K562 (cell line): Measurements from ENCODE around the gene ASPRV1. TPM values are rescaled to one million over a fixed set of nuclear protein-coding genes. Genes with fewer than 3 reads are reported as not detected.
A peak's percentile ranks its signal among the peaks of the same experiment; 100 is the strongest.

Experiments
- ATAC-seq: fragments of 200-7000 bp; cut with Tn5 transposase; 3 replicates; pipeline ENCODE4 v1.9.1; 2020; ENCODE audit warnings: moderate library complexity
- BruUV-seq: library from RNA; stranded (reverse); fragments of 400-500 nt; replicated peaks from 2 replicates; lab custom pipeline; 2021; lab: Mats Ljungman, UMichigan
- CTCF ChIA-PET: fragments of 300-600 bp; formaldehyde crosslinking; extraction: SDS; loops from one replicate; lab custom pipeline; 2021; ENCODE audit warnings: low intra/inter-chr PET ratio; lab: Yijun Ruan, JAX
- POLR2A ChIA-PET: fragments of 300-600, 350-650 bp; sonication (Branson Sonifier 250); formaldehyde crosslinking; extraction: SDS; loops from one replicate; lab custom pipeline; 2021; ENCODE audit warnings: antibody characterized with exemption, inconsistent platforms; lab: Yijun Ruan, JAX
- DNase-seq, 4 experiments: peaks; one replicate each; pipeline versions ENCODE4 v3.0.0 to v3.0.0-alpha.2; 2011 to 2018; ENCODE audit warnings: low spot score in 3 of 4, mixed read lengths in 3 of 4; ENCODE audit errors: extremely low read depth in 1 of 4
- FAIRE-seq: peaks from 2 replicates; lab custom pipeline; 2011; peaks lifted over from hg19 to GRCh38; lab: Jason Lieb, UNC
- H2AFZ ChIP-seq: 2 replicates; pipeline ENCODE4 v1.6.0; 2011; ENCODE audit warnings: low read depth, low read length, control low read depth, inconsistent platforms
- H3K27ac ChIP-seq: fragments of 200-600 bp; 3 replicates; pipeline ENCODE4 v1.8.0; 2011; ENCODE audit warnings: low read depth, mild to moderate bottlenecking, control low read depth, inconsistent platforms, low read length, moderate library complexity, mixed read lengths; ENCODE audit errors: extremely low read depth
- H3K27me3 ChIP-seq, 2 experiments: fragments of 300-600 bp in 1 of 2; 2 replicates in 1 of 2; 3 replicates in 1 of 2; pipeline versions ENCODE4 v1.6.0 to v1.8.0; 2011; ENCODE audit warnings: inconsistent platforms in 2 of 2, low read length in 2 of 2, mild to moderate bottlenecking in 1 of 2, mixed read lengths in 1 of 2, moderate library complexity in 1 of 2; ENCODE audit not compliant: control insufficient read depth in 2 of 2, insufficient read depth in 2 of 2
- H3K36me3 ChIP-seq: fragments of 300-600 bp; 3 replicates; pipeline ENCODE4 v1.8.0; 2011; ENCODE audit warnings: mild to moderate bottlenecking, low read length, inconsistent platforms; ENCODE audit not compliant: control insufficient read depth, insufficient read depth
- H3K4me1 ChIP-seq, 2 experiments: fragments of 200-600 bp in 1 of 2; replicated peaks in 1 of 2; 2 replicates in 1 of 2; 3 replicates in 1 of 2; pipeline versions ENCODE4 v1.5.1 to v1.8.0; 2011; ENCODE audit warnings: inconsistent platforms in 2 of 2, low read length in 2 of 2, mild to moderate bottlenecking in 1 of 2, mixed read lengths in 1 of 2, moderate library complexity in 1 of 2; ENCODE audit not compliant: control insufficient read depth in 2 of 2, insufficient read depth in 2 of 2
- H3K4me2 ChIP-seq: 2 replicates; pipeline ENCODE4 v1.6.1; 2011; ENCODE audit warnings: low read length, control low read depth, inconsistent platforms, mixed read lengths; ENCODE audit not compliant: insufficient read depth
- H3K4me3 ChIP-seq: fragments of 200-600 bp; sonication (generic), shearing (Covaris generic); 2 replicates; pipeline ENCODE4 v1.5.1; 2016; ENCODE audit warnings: control low read depth, inconsistent platforms
- H3K79me2 ChIP-seq: fragments of 200-600 bp; 3 replicates; pipeline ENCODE4 v1.8.0; 2011; ENCODE audit warnings: low read length, inconsistent platforms; ENCODE audit not compliant: control insufficient read depth, insufficient read depth
- H3K9ac ChIP-seq, 2 experiments: 2 replicates each; pipeline versions ENCODE4 v1.6.0 to v1.6.1; 2011; ENCODE audit warnings: low read depth in 2 of 2, low read length in 2 of 2, control low read depth in 1 of 2, inconsistent platforms in 1 of 2, mild to moderate bottlenecking in 1 of 2, mixed read lengths in 1 of 2; ENCODE audit not compliant: insufficient read depth in 1 of 2
- H3K9me1 ChIP-seq: one replicate; pipeline ENCODE4 v1.6.0; 2011; ENCODE audit warnings: inconsistent platforms, mild to moderate bottlenecking, low read length, moderate library complexity; ENCODE audit not compliant: control insufficient read depth, insufficient read depth
- H3K9me3 ChIP-seq: replicated peaks from 2 replicates; pipeline ENCODE4 v1.5.1; 2011; ENCODE audit warnings: low read depth, low read length, inconsistent platforms; ENCODE audit not compliant: control insufficient read depth, insufficient read depth
- H4K20me1 ChIP-seq: replicated peaks from 2 replicates; pipeline ENCODE4 v1.6.1; 2011; ENCODE audit warnings: low read length, inconsistent platforms, mixed read lengths; ENCODE audit not compliant: control insufficient read depth, insufficient read depth
- ETV1 ChIP-seq: fragments of 450-650 bp; conservative IDR thresholded peaks from 2 replicates; pipeline ENCODE4 v1.6.1; 2016; ENCODE audit warnings: missing genetic modification characterization, control low read depth, low read depth, missing compliant biosample characterization
- KHSRP ChIP-seq: fragments of 450-650 bp; IDR thresholded peaks from 2 replicates; pipeline ENCODE4 v1.6.1; 2017
- MITF ChIP-seq: IDR thresholded peaks from 2 replicates; pipeline ENCODE4 v1.6.1; 2014; ENCODE audit warnings: antibody characterized with exemption
- ZNF518B ChIP-seq: fragments of 250-450 bp; sonication (Bioruptor Pico); IDR thresholded peaks from 2 replicates; pipeline ENCODE4 v1.5.0; 2021; ENCODE audit warnings: mild to moderate bottlenecking, moderate library complexity
- WGBS: fragments of 100-300 bp; shearing (Covaris generic); methylation state at CpG from one replicate; pipeline ENCODE4 v1.1.6; 2016; ENCODE audit warnings: low coverage, mixed read lengths; ENCODE audit not compliant: insufficient coverage; ENCODE audit errors: missing lambda C conversion rate; 5-methylcytosine and 5-hydroxymethylcytosine counted together
- in situ Hi-C: fragments of 300-500 bp; cut with MboI; formaldehyde crosslinking; loops from 4 replicates; pipeline ENCODE4 v1.15.0; 2018; ENCODE audit warnings: inconsistent platforms, mixed read lengths
- intact Hi-C: fragments of 100-400 bp; cut with micrococcal nuclease; formaldehyde crosslinking; loops from 2 replicates; pipeline ENCODE4 v1.14.2; 2022
- polyA plus RNA-seq, 8 experiments: library from polyadenylated mRNA; depleted of rRNA in 4 of 8; stranded (reverse) in 5 of 8; unstranded in 3 of 8; fragments of >200 nt; fragmentation: Nextera tagmentation in 2 of 8; fragmentation: Illumina TruSeq in 1 of 8; extraction: Ambion mirVana in 2 of 8; extraction: Trizol in 1 of 8; gene quantifications; 2 replicates each; pipeline versions ENCODE4 v1.2.1 to v1.2.3, GENCODE V29; 2011 to 2014; ENCODE audit warnings: inconsistent platforms in 1 of 8, missing spikeins in 1 of 8
- total RNA-seq, 7 experiments: library from RNA; depleted of rRNA in 6 of 7; stranded (reverse); fragments of >200 nt in 6 of 7; fragmentation: Illumina TruSeq in 2 of 7; extraction: Trizol in 2 of 7; gene quantifications; 2 replicates each; pipeline versions ENCODE4 v1.2.1 to v1.2.3, GENCODE V29; 2011 to 2021; ENCODE audit warnings: low replicate concordance in 1 of 7

The ASPRV1 gene
- total and polyA plus RNA-seq, 9 of the 15 experiments (the other 6 are each of a cell fraction or from before 2014, with no cell fraction given): 0.17 to 0.72 (median 0.47) TPM; not detected in 1

GRCh38 chr2:69964353-69964841 lies 3.0 kb upstream of the ASPRV1 start:
- Histone ChIP-seq H3K9ac (peak overlapping the region in 1 of 2 experiments; percentile 26; a peak in 1 of 4 replicates), H3K4me2 (no peak overlapping the region), H3K27me3 (no peaks in the 10 kb centered on the region), H3K79me2 (no peaks in the 10 kb centered on the region), H3K27ac (no peak overlapping the region)
- no TSS peak for BruUV-seq
- POLR2A ChIA-PET: interaction anchor here (0.6 to 3.3 kb wide), 3 partner anchors 11 to 178 kb away, joined by 4 to 16 read pairs (median 4); no protein-coding TSS in a partner anchor
- intact Hi-C loops: no loop called here
- peak; percentile 25; the same call in 1 of the 3 replicates for ATAC-seq
- WGBS: 50% methylated on average over 7 of the region's 7 CpGs
- peak in 1 of 4 experiments; percentile 8 for DNase-seq
- TF ChIP-seq MITF (no peak), KHSRP (no peak), ETV1 (0 out of 2 replicates have a peak, but pooled peaks have one; percentile 16), ZNF518B (no peak)
- TF ChIP-seq, all 486 proteins: peak for 1
- in situ Hi-C loops: no loop called here
- Histone ChIP-seq H3K4me1 (peaks cover 0 to 13% of the 10 kb centered on the region in 2 experiments; a peak in 3 of 5 replicates), H3K9me1 (no peaks in the 10 kb centered on the region), H2AFZ (no peak overlapping the region), H3K4me3 (no peak overlapping the region), H4K20me1 (no peaks in the 10 kb centered on the region; the same call in 1 of the 2 replicates), H3K36me3 (no peaks in the 10 kb centered on the region), H3K9me3 (no peaks in the 10 kb centered on the region)
- CTCF ChIA-PET: no interaction called here
- FAIRE-seq: no peak
